Thoracic aorta (tissue), 2 donors: ENCODE data around the gene NCOA3. TPM values are rescaled to one million over a fixed set of nuclear protein-coding genes. Genes with fewer than 3 reads are reported as not detected.

Source experiments
- ATAC-seq: fragments of 150-250 bp; one replicate; pipeline ENCODE4 v1.8.0; 2017; ENCODE audit warnings: low read depth; ENCODE audit not compliant: insufficient number of reproducible peaks, low FRiP score
- DNase-seq: peaks from one replicate; pipeline ENCODE4 v3.0.0-alpha.2; 2020; ENCODE audit warnings: low spot score
- H3K27ac ChIP-seq, 2 donors: fragments of 200-600 bp; sonication (generic); 1 replicate in 1 of 2; 2 replicates in 1 of 2; pipeline ENCODE4 v1.5.1; 2016; ENCODE audit warnings: mild to moderate bottlenecking in 2 of 2, moderate library complexity in 2 of 2
- H3K27me3 ChIP-seq: fragments of 200-600 bp; sonication (generic); replicated peaks from 2 replicates; pipeline ENCODE4 v1.6.0; 2016; ENCODE audit warnings: mild to moderate bottlenecking; ENCODE audit not compliant: insufficient read depth
- H3K36me3 ChIP-seq: fragments of 200-600 bp; sonication (generic); one replicate; pipeline ENCODE4 v1.5.1; 2016
- H3K4me1 ChIP-seq, 2 donors: fragments of 200-600 bp; sonication (generic); 1 replicate in 1 of 2; 2 replicates in 1 of 2; pipeline versions ENCODE4 v1.5.1 to v1.6.0; 2016; ENCODE audit warnings: low read depth in 2 of 2, mild to moderate bottlenecking in 1 of 2; ENCODE audit not compliant: control insufficient read depth in 1 of 2
- H3K4me3 ChIP-seq: fragments of 200-600 bp; sonication (generic); 2 replicates; pipeline ENCODE4 v1.5.1; 2016; ENCODE audit warnings: mild to moderate bottlenecking
- H3K9me3 ChIP-seq: fragments of 200-600 bp; sonication (generic); 2 replicates; pipeline ENCODE4 v1.5.1; 2016
- total RNA-seq, 2 donors: library from RNA; depleted of rRNA; stranded (reverse); fragments of >200 nt; gene quantifications; one replicate each; pipeline versions ENCODE4 v1.1.0 to v1.2.3, GENCODE V29; 2016
- TF ChIP-seq, protein P1 (sequence below): fragments of 200-600 bp; sonication (generic); IDR thresholded peaks from one replicate; pipeline ENCODE4 v1.5.1; 2019; ENCODE audit warnings: antibody characterized with exemption

The NCOA3 gene
- total RNA-seq, 2 donors from 2014 or later = 44.3 to 68.1 TPM

GRCh38 chr20:47529840-47530239 is 28.2 kb downstream of the NCOA3 start:
- no peak for ATAC-seq

GRCh38 chr20:47531458-47531857 is 29.8 kb downstream of the NCOA3 start:
- ATAC-seq (no peak), DNase-seq (no peak)
- Histone ChIP-seq H3K9me3 (no peaks in the 10 kb centered on the region), H3K4me3 (no peak overlapping the region), H3K27ac (no peak overlapping the region), H3K36me3 (no peaks in the 10 kb centered on the region), H3K27me3 (no peaks in the 10 kb centered on the region), H3K4me1 (peaks cover 6 to 10% of the 10 kb centered on the region in 2 donors)
- TF ChIP-seq, protein P1, sequence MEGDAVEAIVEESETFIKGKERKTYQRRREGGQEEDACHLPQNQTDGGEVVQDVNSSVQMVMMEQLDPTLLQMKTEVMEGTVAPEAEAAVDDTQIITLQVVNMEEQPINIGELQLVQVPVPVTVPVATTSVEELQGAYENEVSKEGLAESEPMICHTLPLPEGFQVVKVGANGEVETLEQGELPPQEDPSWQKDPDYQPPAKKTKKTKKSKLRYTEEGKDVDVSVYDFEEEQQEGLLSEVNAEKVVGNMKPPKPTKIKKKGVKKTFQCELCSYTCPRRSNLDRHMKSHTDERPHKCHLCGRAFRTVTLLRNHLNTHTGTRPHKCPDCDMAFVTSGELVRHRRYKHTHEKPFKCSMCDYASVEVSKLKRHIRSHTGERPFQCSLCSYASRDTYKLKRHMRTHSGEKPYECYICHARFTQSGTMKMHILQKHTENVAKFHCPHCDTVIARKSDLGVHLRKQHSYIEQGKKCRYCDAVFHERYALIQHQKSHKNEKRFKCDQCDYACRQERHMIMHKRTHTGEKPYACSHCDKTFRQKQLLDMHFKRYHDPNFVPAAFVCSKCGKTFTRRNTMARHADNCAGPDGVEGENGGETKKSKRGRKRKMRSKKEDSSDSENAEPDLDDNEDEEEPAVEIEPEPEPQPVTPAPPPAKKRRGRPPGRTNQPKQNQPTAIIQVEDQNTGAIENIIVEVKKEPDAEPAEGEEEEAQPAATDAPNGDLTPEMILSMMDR = no peak

More at GRCh38 chr20:47529840-47530239, 28.2 kb downstream of the NCOA3 start:
- no peaks in the 10 kb centered on the region for H3K9me3 ChIP-seq
- no peaks in the 10 kb centered on the region for H3K27me3 ChIP-seq
- H3K36me3 ChIP-seq = no peaks in the 10 kb centered on the region
- H3K4me3 ChIP-seq = no peak overlapping the region
- H3K4me1 ChIP-seq = peaks cover 6 to 10% of the 10 kb centered on the region in 2 donors
- no peak for DNase-seq
- TF ChIP-seq, protein P1 = no peak
- no peak overlapping the region for H3K27ac ChIP-seq

DNA sequence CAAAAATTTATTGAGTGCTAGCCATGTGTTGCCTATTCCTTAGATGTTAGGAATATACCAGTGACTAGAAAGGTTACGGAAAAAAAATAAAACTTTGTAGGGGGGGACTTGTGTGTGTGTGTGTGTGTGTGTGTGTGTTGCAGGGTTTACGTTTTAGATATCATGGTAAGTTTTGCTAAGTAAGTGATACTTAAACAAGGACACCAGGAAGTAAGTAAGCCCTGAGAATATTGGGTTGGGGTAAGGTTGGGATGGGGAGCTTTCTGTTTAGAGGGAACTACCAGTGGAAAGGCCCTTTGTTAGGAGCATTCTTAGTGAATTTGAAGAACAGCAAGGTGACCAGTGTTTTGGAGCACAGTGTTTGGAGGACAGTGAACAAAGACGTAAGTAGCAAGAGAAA is 30.3 kb downstream of the NCOA3 start:
- Histone ChIP-seq H3K27me3 (no peaks in the 10 kb centered on the region), H3K4me1 (peaks cover 6 to 10% of the 10 kb centered on the region in 2 donors), H3K9me3 (no peaks in the 10 kb centered on the region), H3K36me3 (no peaks in the 10 kb centered on the region), H3K4me3 (no peak overlapping the region), H3K27ac (no peak overlapping the region)
- ATAC-seq (no peak), DNase-seq (no peak)
- TF ChIP-seq, protein P1 = no peak

DNA sequence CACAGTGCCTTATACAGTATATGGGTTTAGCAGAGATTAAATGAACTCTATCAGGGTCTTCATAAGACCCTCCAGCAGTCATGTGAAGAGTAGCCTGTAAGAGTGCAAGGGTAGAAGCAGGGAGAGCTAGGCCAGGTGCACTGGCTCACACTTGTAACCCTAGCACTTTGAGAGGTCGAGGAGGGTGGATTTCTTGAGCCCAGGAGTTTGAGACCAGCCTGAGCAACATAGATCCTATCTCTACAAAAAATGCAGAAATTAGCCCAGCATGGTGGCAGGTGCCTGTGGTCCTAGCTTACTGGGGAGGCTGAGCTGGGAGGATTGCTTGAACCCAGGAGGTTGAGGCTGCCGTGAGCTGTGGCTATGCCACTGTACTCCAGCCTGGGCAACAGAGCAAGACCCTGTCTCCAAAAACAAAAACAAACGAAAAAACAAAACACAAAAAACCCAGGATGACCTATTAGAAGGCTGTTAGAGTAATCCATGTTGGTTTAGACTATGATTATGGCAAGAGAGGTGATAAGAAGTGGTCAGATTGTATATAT is 31.9 kb downstream of the NCOA3 start:
- Histone ChIP-seq H3K27ac (no peak overlapping the region), H3K9me3 (no peaks in the 10 kb centered on the region), H3K36me3 (no peaks in the 10 kb centered on the region), H3K27me3 (no peaks in the 10 kb centered on the region), H3K4me3 (no peak overlapping the region), H3K4me1 (peaks cover 6 to 19% of the 10 kb centered on the region in 2 donors)
- DNase-seq = no peak
- ATAC-seq = no peak
- TF ChIP-seq, protein P1 = no peak

GRCh38 chr20:47534405-47534804 is 32.7 kb downstream of the NCOA3 start:
- no peaks in the 10 kb centered on the region for H3K36me3 ChIP-seq
- DNase-seq (no peak), ATAC-seq (no peak)
- no peak overlapping the region for H3K27ac ChIP-seq
- no peaks in the 10 kb centered on the region for H3K9me3 ChIP-seq
- H3K27me3 ChIP-seq = no peaks in the 10 kb centered on the region
- peaks cover 3 to 21% of the 10 kb centered on the region in 2 donors for H3K4me1 ChIP-seq
- TF ChIP-seq, protein P1 = no peak
- H3K4me3 ChIP-seq = no peak overlapping the region
